ENCODE measurements around the gene EPHB1. TPM values are rescaled to one million over a fixed set of nuclear protein-coding genes. Genes with fewer than 3 reads are reported as not detected.

EPHB1 gene
- total RNA-seq, 1 experiment from 2014 or later: 0.86 TPM

GRCh38 chr3:135128818-135129217, 333.8 kb downstream of the EPHB1 start:
- H3K4me2 ChIP-seq (ENCODE audit: low read length): no peak overlapping the region
- ChIA-PET CTCF (no interaction called here), RAD21 (ENCODE audit: low non-redundant PET in 1 of 2, low total read pairs in 2 of 2, uncharacterized antibody in 2 of 2, unreplicated experiment in 2 of 2) (no interaction called here), POLR2A (no interaction called here)
- no peak overlapping the region for H3K9ac ChIP-seq (ENCODE audit: low read length)
- no peaks in the 10 kb centered on the region for H4K20me1 ChIP-seq (ENCODE audit: insufficient read depth)
- no peaks in the 10 kb centered on the region for H3K79me2 ChIP-seq (ENCODE audit: insufficient read depth, low read length)
- H3K4me1 ChIP-seq (ENCODE audit: control insufficient read depth in 1 of 2, insufficient read depth in 2 of 2, low read length in 2 of 2): no peaks in the 10 kb centered on the region
- no peaks in the 10 kb centered on the region for H3K36me3 ChIP-seq (ENCODE audit: control insufficient read depth in 1 of 2, insufficient read depth in 2 of 2, low read length in 2 of 2)
- H3K27ac ChIP-seq (ENCODE audit: low read depth, low read length): no peak overlapping the region
- H3K27me3 ChIP-seq (ENCODE audit: insufficient read depth, low read length): peaks cover 10% of the 10 kb centered on the region
- DNase-seq (ENCODE audit: low read depth, low spot score) (no peak), ATAC-seq (no peak)
- intact Hi-C loops (cut with micrococcal nuclease): no loop called here
- H2AFZ ChIP-seq (ENCODE audit: low read depth, low read length, poor library complexity, severe bottlenecking): no peak overlapping the region
- H3K9me3 ChIP-seq (ENCODE audit: control insufficient read depth in 1 of 2, insufficient read depth in 1 of 2, low read depth in 1 of 2, low read length in 2 of 2): no peaks in the 10 kb centered on the region
- H3K4me3 ChIP-seq (replicated peaks in 1 of 2; ENCODE audit: low read depth in 1 of 2, low read length in 2 of 2): no peak overlapping the region
- no peaks in the 10 kb centered on the region for H3K9me2 ChIP-seq (ENCODE audit: insufficient read depth)
- BruUV-seq (replicated peaks): no TSS peak
- TF ChIP-seq YY1 (IDR thresholded peaks at IDR 0.05; ENCODE audit: extremely low read depth, insufficient replicate concordance, low read depth, low read length) (no peak), FOSL1 (IDR thresholded peaks at IDR 0.05; ENCODE audit: low read depth) (no peak), ELF1 (IDR thresholded peaks at IDR 0.05; ENCODE audit: borderline replicate concordance, low read depth) (no peak), MAX (IDR thresholded peaks at IDR 0.05) (no peak), POLR2AphosphoS5 (IDR thresholded peaks at IDR 0.05; ENCODE audit: low read depth, low read length) (no peak), EGR1 (IDR thresholded peaks at IDR 0.05; ENCODE audit: low read depth) (no peak), ZBTB33 (IDR thresholded peaks at IDR 0.05; ENCODE audit: extremely low read depth, insufficient replicate concordance, low read length) (no peak), CBX3 (IDR thresholded peaks at IDR 0.05; ENCODE audit: low read depth) (no peak), ATF3 (IDR thresholded peaks at IDR 0.05) (no peak)

Measured in HCT116 (cell line).